SIG-M5 treated with dmso at 0.1 percent for 504 hours (cell line): ENCODE results near the gene PPP3CA.
"Not testable (repeated sequence)": the region's sequence is repeated elsewhere in the genome, so short reads cannot be mapped to it uniquely, and the experiment has no call there.

Source experiments
- DNase-seq: peaks from one replicate; lab custom pipeline; 2025; ENCODE audit not compliant: unreplicated experiment; lab: John Stamatoyannopoulos, UW

PPP3CA gene

GRCh38 chr4:101019941-101020401, 327.4 kb downstream of the PPP3CA start:
- no peak for DNase-seq

DNA sequence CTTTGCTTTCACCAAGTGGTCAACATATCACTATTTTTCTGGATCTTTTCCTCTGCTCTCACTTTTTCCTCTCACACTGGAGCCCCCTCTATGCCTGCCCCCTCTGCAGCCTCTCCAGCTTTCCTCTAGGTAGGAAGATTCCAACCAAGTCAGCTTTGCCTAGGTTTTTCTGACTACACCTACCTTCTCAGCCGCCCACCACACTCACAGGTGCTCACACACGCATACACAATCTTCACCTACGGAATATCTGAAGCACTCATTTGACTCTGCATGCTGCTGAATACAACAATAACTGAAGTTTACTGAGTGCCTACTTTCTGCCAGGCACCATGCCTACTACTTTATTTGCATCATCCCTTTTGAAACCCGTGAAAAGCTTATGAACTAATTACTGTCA, 328.0 kb downstream of the PPP3CA start:
- no peak for DNase-seq

DNA sequence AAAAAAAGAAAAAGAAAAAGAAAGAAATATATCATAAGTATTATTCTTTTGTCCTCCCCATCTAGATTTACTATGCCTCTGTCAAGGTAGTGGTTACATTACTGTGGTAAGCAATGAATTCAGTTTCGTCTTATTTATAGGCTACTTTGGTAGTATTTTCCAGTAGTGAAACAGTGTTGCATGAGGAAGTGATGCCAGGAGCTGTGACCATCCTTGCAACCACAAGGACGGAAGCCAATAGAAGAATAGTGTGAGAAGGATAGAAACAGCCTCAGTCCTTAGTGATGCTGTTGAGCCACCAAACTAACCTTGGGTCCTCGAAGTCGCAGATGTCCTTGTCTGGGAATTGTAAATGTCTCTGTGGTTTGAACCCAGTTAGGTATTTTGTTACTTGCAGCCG, 328.5 kb downstream of the PPP3CA start:
- peak; percentile 86 for DNase-seq

DNA sequence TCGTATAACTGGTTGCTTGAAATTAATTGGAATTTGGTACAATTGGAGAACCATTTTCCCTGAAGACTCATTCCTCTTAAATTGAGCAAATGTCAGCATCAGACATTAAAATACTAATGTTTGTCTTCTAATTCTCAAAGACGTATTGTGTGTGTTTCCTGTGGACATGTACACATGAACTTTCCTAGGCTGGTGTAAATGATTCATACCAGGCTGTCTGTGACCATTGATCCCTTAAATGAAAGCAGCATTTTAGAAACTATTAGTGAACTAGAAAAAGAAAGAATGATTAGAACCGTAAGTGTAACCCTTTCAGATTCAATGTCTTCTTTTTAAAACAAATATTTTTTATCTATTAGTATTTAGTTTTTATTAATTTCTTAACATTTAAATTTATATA, 332.9 kb downstream of the PPP3CA start:
- DNase-seq: no peak

- DNase-seq: no peak
Measured at GRCh38 chr4:101010987-101011386, 336.3 kb downstream of the PPP3CA start.

DNA sequence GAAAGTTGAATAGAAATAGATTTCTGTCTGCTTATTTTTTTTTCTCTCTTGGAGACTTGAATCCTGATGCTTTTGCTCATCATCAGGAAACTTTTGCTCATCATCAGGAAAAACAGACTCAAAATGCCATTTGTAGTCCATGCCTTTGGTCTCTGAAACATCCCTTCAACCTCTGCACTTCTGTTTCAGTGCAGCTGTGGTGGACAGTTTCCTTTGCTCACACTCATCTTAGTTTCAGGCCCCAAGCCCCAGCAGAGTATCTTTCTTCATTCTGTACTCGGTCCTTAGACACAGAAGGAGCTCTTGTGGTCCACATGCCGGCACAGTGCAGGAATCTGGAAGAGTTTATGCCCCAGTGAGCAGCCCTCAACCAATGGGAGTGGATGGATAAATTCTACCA, 337.9 kb downstream of the PPP3CA start:
- DNase-seq: no peak

DNA sequence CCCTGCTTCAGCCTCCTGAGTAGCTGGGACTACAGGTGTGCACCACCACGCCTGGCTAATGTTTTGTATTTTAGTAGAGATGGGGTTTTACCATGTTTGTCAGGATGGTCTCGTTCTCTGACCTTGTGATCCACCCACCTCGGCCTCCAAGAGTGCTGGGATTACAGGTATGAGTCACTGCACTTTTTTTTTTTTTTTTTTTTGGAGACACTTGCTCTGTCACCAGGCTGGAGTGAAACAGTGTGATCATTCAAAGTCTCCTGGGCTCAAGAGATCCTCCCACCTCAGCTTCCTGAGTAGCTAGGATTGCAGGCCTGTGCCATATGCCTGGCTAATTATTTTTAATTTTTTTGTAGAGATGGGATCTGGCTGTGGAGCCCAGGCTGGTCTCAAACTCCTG, 338.8 kb downstream of the PPP3CA start:
- DNase-seq: no peak

DNA sequence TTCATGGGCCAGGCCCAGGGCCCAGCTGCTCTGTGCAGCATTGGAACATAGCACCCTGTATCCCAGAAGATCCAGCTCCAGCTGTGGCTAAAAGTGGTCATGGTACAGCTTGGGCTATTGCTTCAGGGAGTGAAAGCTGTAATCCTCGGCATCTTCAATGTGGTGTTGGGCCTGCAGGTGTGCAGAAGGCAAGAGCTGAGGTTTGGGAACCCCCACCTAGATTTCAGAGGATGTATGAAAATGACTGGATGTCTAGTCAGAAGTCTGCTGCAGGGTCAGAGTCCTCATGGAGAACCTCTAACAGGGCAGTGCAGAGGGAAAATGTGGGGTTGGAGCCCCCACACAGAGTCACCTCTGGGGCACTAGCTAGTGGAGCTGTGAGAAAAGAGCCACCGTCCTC, 341.7 kb downstream of the PPP3CA start:
- DNase-seq: no peak

DNA sequence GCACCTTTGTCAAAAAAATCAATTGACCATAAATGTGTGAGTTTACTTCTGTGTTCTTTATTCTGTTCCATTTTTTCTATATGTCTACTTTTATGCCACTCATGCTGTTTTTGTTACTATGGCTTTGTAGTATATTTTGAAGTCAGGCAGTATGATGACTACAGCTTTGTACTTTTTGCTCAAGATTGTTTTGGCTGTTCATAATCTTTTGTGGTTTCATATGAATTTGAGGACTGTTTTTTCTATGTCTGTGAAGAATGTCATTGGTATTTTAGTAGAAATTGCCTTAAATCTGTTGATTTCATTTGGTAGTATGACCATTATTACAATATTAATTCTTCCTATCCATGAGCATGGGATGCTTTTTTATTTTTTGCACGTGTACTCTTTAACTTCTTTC, 346.8 kb downstream of the PPP3CA start:
- DNase-seq: no peak

DNA sequence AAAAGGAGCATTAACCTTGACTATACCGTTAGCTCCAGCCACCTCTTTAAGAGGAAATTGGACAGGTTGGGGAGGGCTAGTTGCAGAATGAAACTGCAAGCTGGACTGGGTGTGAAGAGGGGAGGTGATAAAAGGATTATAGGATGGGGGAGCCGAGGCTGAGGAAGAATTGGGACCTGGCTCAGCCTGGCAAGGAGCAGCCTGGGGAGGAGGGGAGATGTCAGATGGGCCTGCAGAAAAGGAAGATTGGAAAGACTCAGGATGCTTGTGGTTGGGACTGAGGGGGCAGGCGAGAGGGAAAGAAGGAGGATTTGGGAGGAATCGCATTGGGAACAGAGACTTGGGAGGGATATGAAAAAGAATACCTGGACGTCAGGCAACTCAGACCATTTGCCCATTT, 351.7 kb downstream of the PPP3CA start:
- DNase-seq: no peak

DNA sequence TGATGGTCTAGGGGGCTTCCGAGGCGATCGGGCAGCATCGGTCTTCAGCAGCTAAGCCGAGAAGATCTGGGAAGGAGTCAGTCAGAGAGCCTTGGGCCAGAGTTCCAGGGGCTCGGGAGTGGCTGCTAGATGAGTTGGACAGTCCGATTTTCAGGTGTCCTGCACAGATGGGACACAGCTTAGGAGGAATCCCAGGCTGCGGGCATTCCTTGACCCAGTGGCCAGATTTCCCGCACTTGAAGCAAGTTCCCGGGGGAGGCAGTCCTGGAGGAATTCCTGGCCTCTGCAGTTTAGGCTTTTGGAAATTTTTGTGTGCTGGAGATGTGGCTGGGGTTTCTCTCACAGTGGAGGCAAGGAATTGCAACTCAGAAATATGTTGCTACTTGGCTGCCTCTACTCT, 352.3 kb downstream of the PPP3CA start:
- DNase-seq: not testable (repeated sequence)

DNA sequence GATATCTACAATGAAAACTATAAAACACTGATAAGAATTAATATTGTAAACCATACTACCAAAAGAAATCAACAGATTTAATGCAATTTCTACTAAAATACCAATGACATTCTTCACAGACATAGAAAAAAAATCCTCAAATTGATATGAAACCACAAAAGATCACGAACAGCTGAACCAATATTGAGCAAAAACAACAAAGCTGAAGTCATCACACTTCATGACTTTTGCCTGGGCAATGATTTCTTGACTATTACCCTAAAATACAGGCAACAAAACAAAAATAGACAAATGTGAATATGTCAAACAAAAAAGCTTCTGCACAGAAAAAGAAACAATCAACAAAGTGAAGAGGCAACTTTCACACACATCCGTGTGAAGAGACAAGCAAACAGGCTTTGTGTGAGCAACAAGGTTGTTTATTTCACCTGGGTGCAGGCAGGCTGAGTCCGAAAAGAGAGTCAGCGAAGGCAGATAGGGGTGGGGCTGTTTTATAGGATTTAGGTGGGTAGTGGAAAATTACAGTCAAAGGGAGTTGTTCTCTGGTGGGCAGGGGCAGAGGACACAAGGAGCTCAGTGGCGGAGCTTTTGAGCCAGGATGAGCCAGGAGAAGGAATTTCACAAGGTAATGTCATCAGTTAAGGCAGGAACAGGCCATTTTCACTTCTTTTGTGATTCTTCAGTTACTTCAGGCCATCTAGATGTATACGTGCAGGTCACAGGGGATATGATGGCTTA, 355.8 kb downstream of the PPP3CA start:
- DNase-seq: not testable (repeated sequence)

GRCh38 chr4:100989401-100989800, 357.9 kb downstream of the PPP3CA start:
- DNase-seq: no peak

- no peak for DNase-seq
Measured at GRCh38 chr4:100988876-100989275, 358.4 kb downstream of the PPP3CA start.

DNA sequence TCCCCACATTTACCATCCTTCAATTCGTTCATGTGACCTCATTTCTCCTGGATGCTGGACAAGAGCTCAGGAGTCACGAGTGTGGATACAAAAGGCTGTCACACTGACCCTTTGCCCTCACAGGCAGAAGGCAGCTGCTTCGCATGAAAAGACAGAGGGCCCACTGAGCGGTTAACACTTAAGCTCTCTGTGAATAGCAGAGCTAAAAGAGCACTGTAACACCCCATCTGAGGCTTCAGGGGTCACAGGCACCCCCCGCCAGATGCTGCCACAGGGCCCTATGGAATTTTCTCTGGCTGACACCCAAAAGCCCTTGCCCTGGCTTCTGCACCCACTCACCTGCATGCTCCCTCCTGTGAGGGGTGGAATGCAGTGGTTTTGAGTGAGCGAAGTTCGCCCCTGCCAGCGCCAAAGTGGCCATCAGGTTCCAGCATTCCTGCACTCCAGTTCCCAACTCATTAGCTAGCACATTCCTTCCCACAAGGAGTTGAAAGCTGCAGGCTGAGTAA, 360.9 kb downstream of the PPP3CA start:
- no peak for DNase-seq

GRCh38 chr4:100985576-100985975, 361.8 kb downstream of the PPP3CA start:
- no peak for DNase-seq

- no peak for DNase-seq
Measured at GRCh38 chr4:100984901-100985300, 362.4 kb downstream of the PPP3CA start.

- no peak for DNase-seq
Measured at GRCh38 chr4:100983426-100983825, 363.9 kb downstream of the PPP3CA start.

DNA sequence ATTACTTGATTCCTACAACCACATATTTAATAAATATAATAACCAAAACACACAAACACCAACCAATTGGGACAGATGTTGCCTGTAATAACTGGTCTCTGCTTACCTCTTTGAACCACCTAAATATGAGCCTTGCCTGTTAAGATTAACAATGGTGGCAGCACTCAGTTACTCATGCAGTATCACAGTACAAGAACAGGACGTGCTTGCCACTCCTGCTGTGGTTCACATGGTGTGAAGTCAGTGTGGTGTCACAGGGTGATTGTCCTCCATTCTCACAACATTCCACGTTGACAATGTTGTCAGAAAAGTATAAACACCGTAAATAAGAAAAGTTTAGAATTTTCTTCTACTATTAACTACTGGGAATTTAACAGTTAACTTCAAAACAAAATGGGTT, 365.0 kb downstream of the PPP3CA start:
- DNase-seq: no peak

GRCh38 chr4:100981447-100982204, 365.7 kb downstream of the PPP3CA start:
- peak; percentile 95 for DNase-seq

GRCh38 chr4:100979736-100980135, 367.6 kb downstream of the PPP3CA start:
- DNase-seq: no peak

- peak; percentile 5 for DNase-seq
Measured at GRCh38 chr4:100977746-100978397, 369.5 kb downstream of the PPP3CA start.
